PC-9 (cell line): ENCODE data around the gene R3HCC1L.

ENCODE experiments used
- EZH2 ChIP-seq: fragments of 200-600 bp; sonication (generic); IDR thresholded peaks from 2 replicates; pipeline ENCODE4 v1.8.0; 2017; ENCODE audit warnings: antibody characterized with exemption, low read depth
- TF ChIP-seq, protein P1 (sequence below): fragments of 200-600 bp; sonication (generic); conservative IDR thresholded peaks from 2 replicates; pipeline ENCODE4 v1.6.1; 2017; ENCODE audit warnings: mixed run types, antibody characterized with exemption, mild to moderate bottlenecking, moderate library complexity

DNA sequence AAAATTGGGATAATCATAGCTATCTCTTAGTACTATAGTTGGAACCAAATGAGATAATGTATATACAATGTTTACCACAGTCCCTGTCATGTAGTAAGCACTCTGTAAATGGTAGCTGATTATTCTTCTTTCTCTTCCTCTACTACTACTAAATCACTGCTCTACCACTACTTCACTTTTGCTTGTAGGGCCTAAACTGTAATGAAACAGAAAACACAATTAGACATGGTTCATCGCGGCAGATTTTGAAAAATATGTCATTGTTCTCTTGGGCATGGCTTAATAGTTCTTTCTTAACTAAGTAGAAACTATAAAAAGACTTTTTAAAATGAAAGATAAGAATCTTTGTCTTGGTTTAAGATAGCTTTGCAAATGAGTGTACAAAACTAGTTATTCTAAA, 34.9 kb downstream of the R3HCC1L start:
- TF ChIP-seq, protein P1, sequence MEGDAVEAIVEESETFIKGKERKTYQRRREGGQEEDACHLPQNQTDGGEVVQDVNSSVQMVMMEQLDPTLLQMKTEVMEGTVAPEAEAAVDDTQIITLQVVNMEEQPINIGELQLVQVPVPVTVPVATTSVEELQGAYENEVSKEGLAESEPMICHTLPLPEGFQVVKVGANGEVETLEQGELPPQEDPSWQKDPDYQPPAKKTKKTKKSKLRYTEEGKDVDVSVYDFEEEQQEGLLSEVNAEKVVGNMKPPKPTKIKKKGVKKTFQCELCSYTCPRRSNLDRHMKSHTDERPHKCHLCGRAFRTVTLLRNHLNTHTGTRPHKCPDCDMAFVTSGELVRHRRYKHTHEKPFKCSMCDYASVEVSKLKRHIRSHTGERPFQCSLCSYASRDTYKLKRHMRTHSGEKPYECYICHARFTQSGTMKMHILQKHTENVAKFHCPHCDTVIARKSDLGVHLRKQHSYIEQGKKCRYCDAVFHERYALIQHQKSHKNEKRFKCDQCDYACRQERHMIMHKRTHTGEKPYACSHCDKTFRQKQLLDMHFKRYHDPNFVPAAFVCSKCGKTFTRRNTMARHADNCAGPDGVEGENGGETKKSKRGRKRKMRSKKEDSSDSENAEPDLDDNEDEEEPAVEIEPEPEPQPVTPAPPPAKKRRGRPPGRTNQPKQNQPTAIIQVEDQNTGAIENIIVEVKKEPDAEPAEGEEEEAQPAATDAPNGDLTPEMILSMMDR, result no peak
- no peak for TF ChIP-seq EZH2
